CD8-positive, alpha-beta memory T cell (primary cell): ENCODE measurements around the gene FAM221B. TPM values are rescaled to one million over a fixed set of nuclear protein-coding genes. Genes with fewer than 3 reads are reported as not detected.

Source experiments
- CTCF ChIA-PET: fragments of 350-600 bp; sonication (Branson Sonifier 250); formaldehyde crosslinking; loops from one replicate; lab custom pipeline; 2021; ENCODE audit warnings: antibody characterized with exemption; lab: Charles Lee
- POLR2A ChIA-PET: fragments of 350-600 bp; sonication (Branson Sonifier 250); formaldehyde crosslinking; loops from one replicate; lab custom pipeline; 2021; ENCODE audit warnings: antibody characterized with exemption; lab: Charles Lee
- DNase-seq, 5 donors: peaks; one replicate each; pipeline versions ENCODE4 v3.0.0 to v3.0.0-alpha.2; 2020 to 2022; ENCODE audit warnings: mixed read lengths in 1 of 5
- H3K27ac ChIP-seq: one replicate; pipeline ENCODE4 v1.7.0; 2013; ENCODE audit warnings: low read depth, mild to moderate bottlenecking, low read length, moderate library complexity
- H3K27me3 ChIP-seq: 2 replicates; pipeline ENCODE4 v1.7.0; 2013; ENCODE audit warnings: low read length, mild to moderate bottlenecking; ENCODE audit not compliant: insufficient read depth, poor library complexity, severe bottlenecking
- H3K36me3 ChIP-seq: 2 replicates; pipeline ENCODE4 v1.7.0; 2013; ENCODE audit warnings: mild to moderate bottlenecking, low read length, moderate library complexity; ENCODE audit not compliant: insufficient read depth
- H3K4me1 ChIP-seq: 2 replicates; pipeline ENCODE4 v1.7.0; 2013; ENCODE audit warnings: mild to moderate bottlenecking, low read length, moderate library complexity; ENCODE audit not compliant: insufficient read depth
- H3K4me3 ChIP-seq: 2 replicates; pipeline ENCODE4 v1.7.0; 2013; ENCODE audit warnings: mild to moderate bottlenecking, low read length
- H3K9me3 ChIP-seq: 2 replicates; pipeline ENCODE4 v1.7.0; 2013; ENCODE audit warnings: mild to moderate bottlenecking, low read length
- H3K27ac Mint-ChIP-seq, 8 donors: one replicate each; pipeline ENCODE4 v1.8.0; 2020 to 2021; ENCODE audit warnings: mixed read lengths in 8 of 8, mild to moderate bottlenecking in 6 of 8, inconsistent platforms in 3 of 8, moderate library complexity in 3 of 8
- H3K27me3 Mint-ChIP-seq, 2 donors: one replicate each; pipeline ENCODE4 v1.8.0; 2020 to 2021; ENCODE audit warnings: mixed read lengths in 2 of 2, mild to moderate bottlenecking in 1 of 2, moderate library complexity in 1 of 2
- H3K36me3 Mint-ChIP-seq, 3 donors: one replicate each; pipeline ENCODE4 v1.8.0; 2020 to 2021; ENCODE audit warnings: mixed read lengths in 3 of 3, inconsistent platforms in 1 of 3, mild to moderate bottlenecking in 1 of 3
- H3K4me1 Mint-ChIP-seq, 3 donors: one replicate each; pipeline ENCODE4 v1.8.0; 2020 to 2021; ENCODE audit warnings: mixed read lengths in 3 of 3, inconsistent platforms in 1 of 3, mild to moderate bottlenecking in 1 of 3
- H3K4me3 Mint-ChIP-seq, 7 donors: one replicate each; pipeline ENCODE4 v1.8.0; 2020 to 2021; ENCODE audit warnings: mixed read lengths in 7 of 7, mild to moderate bottlenecking in 6 of 7, moderate library complexity in 4 of 7, inconsistent platforms in 2 of 7
- H3K9me3 Mint-ChIP-seq, 5 donors: one replicate each; pipeline ENCODE4 v1.8.0; 2020 to 2022; ENCODE audit warnings: mixed read lengths in 5 of 5, mild to moderate bottlenecking in 3 of 5, moderate library complexity in 2 of 5, inconsistent platforms in 1 of 5
- polyA plus RNA-seq: library from polyadenylated mRNA; unstranded; fragments of 300-500 nt; fragmentation: Illumina TruSeq; gene quantifications from one replicate; pipeline ENCODE4 v1.2.3, GENCODE V29; 2021
- total RNA-seq, 2 experiments: library from RNA; stranded (reverse); gene quantifications; one replicate each; pipeline ENCODE4 v1.2.3, GENCODE V29; 2021

FAM221B gene
- total and polyA plus RNA-seq, 3 experiments from 2014 or later, result not detected

GRCh38 chr9:35844628-35845270 lies 16.2 kb upstream of the FAM221B start:
- peak in 2 of 5 donors; percentile 46 to 68 for DNase-seq
- CTCF ChIA-PET, result no interaction called here
- H3K27ac ChIP-seq, result no peak overlapping the region

DNA sequence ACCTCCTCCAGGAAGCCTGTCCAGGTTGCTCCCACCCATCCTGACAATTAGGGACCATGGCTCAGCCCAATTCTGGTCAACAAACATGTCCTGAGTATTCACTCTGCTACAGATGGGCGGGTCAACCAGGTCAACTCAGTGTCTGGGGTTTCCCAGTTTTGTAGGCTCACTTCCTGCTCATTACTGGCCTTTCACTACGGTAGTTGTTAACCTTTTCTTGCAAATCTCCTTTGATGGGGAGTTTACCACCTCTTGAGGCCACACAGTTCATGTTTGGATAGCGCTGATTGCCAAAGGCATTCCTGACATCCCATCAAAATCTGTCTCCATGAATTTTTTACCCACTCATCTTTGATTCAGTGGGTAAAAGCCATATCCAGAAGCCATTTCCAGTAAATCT lies 14.3 kb upstream of the FAM221B start:
- Histone ChIP-seq H3K27ac (no peak overlapping the region), H3K9me3 (no peaks in the 10 kb centered on the region), H3K27me3 (no peaks in the 10 kb centered on the region), H3K36me3 (no peaks in the 10 kb centered on the region), H3K4me1 (peaks cover 18% of the 10 kb centered on the region), H3K4me3 (no peak overlapping the region)
- Mint-ChIP-seq H3K4me1 (peaks cover 16 to 17% (median 16%) of the 10 kb centered on the region in 3 donors), H3K36me3 (peaks cover 2 to 11% (median 5%) of the 10 kb centered on the region in 3 donors), H3K27me3 (no peaks in the 10 kb centered on the region), H3K9me3 (no peaks in the 10 kb centered on the region), H3K4me3 (no peak overlapping the region), H3K27ac (peak overlapping the region in 1 of 8 donors; percentile 21)
- DNase-seq, result no peak
- ChIA-PET CTCF (interaction anchor here (1.8 kb wide), 1 partner anchor 17 kb away, joined by 5 read pairs; no protein-coding TSS in a partner anchor), POLR2A (no interaction called here)

More at GRCh38 chr9:35844628-35845270, 16.2 kb upstream of the FAM221B start:
- H3K36me3 ChIP-seq, result no peaks in the 10 kb centered on the region
- H3K27me3 Mint-ChIP-seq, result no peaks in the 10 kb centered on the region
- POLR2A ChIA-PET, result no interaction called here
- H3K4me3 Mint-ChIP-seq, result no peak overlapping the region
- peaks cover 16 to 17% (median 16%) of the 10 kb centered on the region in 3 donors for H3K4me1 Mint-ChIP-seq
- peaks cover 5 to 17% (median 6%) of the 10 kb centered on the region in 3 donors for H3K36me3 Mint-ChIP-seq
- H3K9me3 Mint-ChIP-seq, result no peaks in the 10 kb centered on the region
- no peaks in the 10 kb centered on the region for H3K27me3 ChIP-seq
- H3K9me3 ChIP-seq, result no peaks in the 10 kb centered on the region
- peaks cover 18% of the 10 kb centered on the region for H3K4me1 ChIP-seq
- H3K27ac Mint-ChIP-seq, result peak overlapping the region in 6 of 8 donors; percentile 8 to 74 (median 46)
- H3K4me3 ChIP-seq, result no peak overlapping the region

- no peaks in the 10 kb centered on the region for H3K9me3 Mint-ChIP-seq
- ChIA-PET CTCF (interaction anchor here (1.8 kb wide), 1 partner anchor 16 kb away, joined by 5 read pairs; no protein-coding TSS in a partner anchor), POLR2A (no interaction called here)
- H3K4me3 Mint-ChIP-seq, result peak overlapping the region in 1 of 7 donors; percentile 75
- H3K9me3 ChIP-seq, result no peaks in the 10 kb centered on the region
- peaks cover 18% of the 10 kb centered on the region for H3K4me1 ChIP-seq
- no peaks in the 10 kb centered on the region for H3K27me3 ChIP-seq
- no peak for DNase-seq
- H3K36me3 ChIP-seq, result no peaks in the 10 kb centered on the region
- H3K27me3 Mint-ChIP-seq, result no peaks in the 10 kb centered on the region
- H3K4me1 Mint-ChIP-seq, result peaks cover 15 to 16% (median 16%) of the 10 kb centered on the region in 3 donors
- H3K27ac ChIP-seq, result no peak overlapping the region
- H3K27ac Mint-ChIP-seq, result no peak overlapping the region
- H3K36me3 Mint-ChIP-seq, result peaks cover under 1 to 5% (median 2%) of the 10 kb centered on the region in 3 donors
- H3K4me3 ChIP-seq, result no peak overlapping the region
Observed at GRCh38 chr9:35842020-35842745, 13.7 kb upstream of the FAM221B start.

DNA sequence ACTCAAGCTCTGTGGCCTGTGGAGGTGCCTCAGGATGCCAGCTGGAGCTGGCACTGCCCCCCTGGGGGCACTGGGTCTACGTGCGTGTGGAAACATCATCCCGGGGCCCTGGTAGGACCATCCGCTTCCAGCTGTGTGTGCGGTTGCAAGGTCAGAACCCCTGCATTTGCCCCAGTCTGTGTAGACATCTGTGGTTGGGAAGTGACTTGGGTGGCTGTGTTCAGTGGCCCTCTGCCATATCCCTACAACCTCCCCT lies 13.0 kb upstream of the FAM221B start:
- H3K4me1 Mint-ChIP-seq, result peaks cover 15 to 16% (median 16%) of the 10 kb centered on the region in 3 donors
- POLR2A ChIA-PET, result no interaction called here
- H3K36me3 Mint-ChIP-seq, result no peaks in the 10 kb centered on the region
- no peak for DNase-seq
- Histone ChIP-seq H3K27me3 (no peaks in the 10 kb centered on the region), H3K27ac (no peak overlapping the region), H3K4me1 (peaks cover 18% of the 10 kb centered on the region), H3K9me3 (no peaks in the 10 kb centered on the region), H3K36me3 (no peaks in the 10 kb centered on the region), H3K4me3 (no peak overlapping the region)
- H3K9me3 Mint-ChIP-seq, result no peaks in the 10 kb centered on the region
- no peak overlapping the region for H3K27ac Mint-ChIP-seq
- H3K27me3 Mint-ChIP-seq, result no peaks in the 10 kb centered on the region
- H3K4me3 Mint-ChIP-seq, result no peak overlapping the region
- CTCF ChIA-PET, result no interaction called here

GRCh38 chr9:35840881-35841644 lies 12.5 kb upstream of the FAM221B start:
- no peak overlapping the region for H3K4me3 ChIP-seq
- ChIA-PET CTCF (no interaction called here), POLR2A (no interaction called here)
- H3K36me3 ChIP-seq, result no peaks in the 10 kb centered on the region
- H3K27ac Mint-ChIP-seq, result no peak overlapping the region
- no peak for DNase-seq
- no peak overlapping the region for H3K27ac ChIP-seq
- H3K9me3 Mint-ChIP-seq, result no peaks in the 10 kb centered on the region
- H3K4me3 Mint-ChIP-seq, result no peak overlapping the region
- no peaks in the 10 kb centered on the region for H3K9me3 ChIP-seq
- H3K27me3 Mint-ChIP-seq, result no peaks in the 10 kb centered on the region
- H3K4me1 ChIP-seq, result peaks cover 18% of the 10 kb centered on the region
- no peaks in the 10 kb centered on the region for H3K27me3 ChIP-seq
- H3K4me1 Mint-ChIP-seq, result peaks cover 15 to 16% (median 16%) of the 10 kb centered on the region in 3 donors
- H3K36me3 Mint-ChIP-seq, result no peaks in the 10 kb centered on the region

GRCh38 chr9:35839926-35840325 lies 11.4 kb upstream of the FAM221B start:
- H3K27ac ChIP-seq, result no peak overlapping the region
- H3K36me3 ChIP-seq, result no peaks in the 10 kb centered on the region
- Mint-ChIP-seq H3K4me1 (peaks cover 5 to 7% (median 6%) of the 10 kb centered on the region in 3 donors), H3K36me3 (no peaks in the 10 kb centered on the region), H3K27ac (peak overlapping the region in 2 of 8 donors; percentile 6 to 20), H3K9me3 (no peaks in the 10 kb centered on the region), H3K4me3 (no peak overlapping the region), H3K27me3 (no peaks in the 10 kb centered on the region)
- POLR2A ChIA-PET, result no interaction called here
- DNase-seq, result no peak
- no peaks in the 10 kb centered on the region for H3K9me3 ChIP-seq
- CTCF ChIA-PET, result no interaction called here
- peaks cover 9% of the 10 kb centered on the region for H3K4me1 ChIP-seq
- H3K27me3 ChIP-seq, result no peaks in the 10 kb centered on the region
- H3K4me3 ChIP-seq, result no peak overlapping the region

GRCh38 chr9:35836595-35836994 lies 8.1 kb upstream of the FAM221B start:
- H3K4me3 Mint-ChIP-seq, result no peak overlapping the region
- ChIA-PET CTCF (interaction anchor here (1.0 to 2.8 kb wide), 3 partner anchors 11 to 100 kb away, joined by 3 to 18 read pairs (median 3); no protein-coding TSS in a partner anchor), POLR2A (no interaction called here)
- no peak for DNase-seq
- no peaks in the 10 kb centered on the region for H3K27me3 Mint-ChIP-seq
- H3K27ac Mint-ChIP-seq, result no peak overlapping the region
- Histone ChIP-seq H3K27ac (no peak overlapping the region), H3K4me1 (no peaks in the 10 kb centered on the region), H3K36me3 (no peaks in the 10 kb centered on the region), H3K4me3 (no peak overlapping the region), H3K9me3 (no peaks in the 10 kb centered on the region), H3K27me3 (no peaks in the 10 kb centered on the region)
- H3K36me3 Mint-ChIP-seq, result no peaks in the 10 kb centered on the region
- H3K9me3 Mint-ChIP-seq, result no peaks in the 10 kb centered on the region
- peaks cover 0 to 4% (median 0%) of the 10 kb centered on the region in 3 donors for H3K4me1 Mint-ChIP-seq
